ENCODE data around the gene FSCN2. TPM values are rescaled to one million over a fixed set of nuclear protein-coding genes. Genes with fewer than 3 reads are reported as not detected.

The FSCN2 gene
- total RNA-seq, 1 donor from 2014 or later: 5.6 TPM

- Histone ChIP-seq H3K36me3 (ENCODE audit: insufficient read depth, low read length) (no peaks in the 10 kb centered on the region), H3K9ac (ENCODE audit: low read length) (no peak overlapping the region), H3K27ac (ENCODE audit: low read depth, low read length) (no peak overlapping the region), H3K4me2 (ENCODE audit: low read length) (no peak overlapping the region), H3K79me2 (ENCODE audit: insufficient read depth, low read length) (no peaks in the 10 kb centered on the region), H2AFZ (ENCODE audit: low read depth, low read length) (no peak overlapping the region), H3K4me1 (ENCODE audit: insufficient read depth, low read length) (peaks cover 3% of the 10 kb centered on the region), H4K20me1 (ENCODE audit: insufficient read depth, low read length) (no peaks in the 10 kb centered on the region), H3K27me3 (ENCODE audit: insufficient read depth, low read length) (peaks cover 9% of the 10 kb centered on the region), H3K9me3 (ENCODE audit: insufficient read depth, low read depth, low read length) (no peaks in the 10 kb centered on the region), H3K4me3 (ENCODE audit: insufficient read depth, low read depth, low read length) (no peak overlapping the region)
- TF ChIP-seq EZH2 (IDR thresholded peaks at IDR 0.05; ENCODE audit: insufficient read depth, low read length) (no peak), CTCF (IDR thresholded peaks at IDR 0.05; ENCODE audit: insufficient read depth, low read depth, low read length) (no peak)
- H3K9me3 Mint-ChIP-seq (ENCODE audit: unreplicated experiment): no peaks in the 10 kb centered on the region
- H3K4me1 Mint-ChIP-seq (ENCODE audit: low read depth, unreplicated experiment): peaks cover 5% of the 10 kb centered on the region
- DNase-seq (ENCODE audit: low read depth): no peak
- H3K27ac Mint-ChIP-seq (ENCODE audit: unreplicated experiment): no peak overlapping the region
- no peak for FAIRE-seq
- H3K4me3 Mint-ChIP-seq (ENCODE audit: unreplicated experiment): peak overlapping the region; percentile 41
- no peaks in the 10 kb centered on the region for H3K36me3 Mint-ChIP-seq (ENCODE audit: low read depth, unreplicated experiment)
- peaks cover 38% of the 10 kb centered on the region for H3K27me3 Mint-ChIP-seq (ENCODE audit: low read depth, unreplicated experiment)
These were observed 38.9 kb upstream of the FSCN2 start for GRCh38 chr17:81489012-81489997.

GRCh38 chr17:81489998-81490992 lies 37.9 kb upstream of the FSCN2 start:
- Histone ChIP-seq H3K36me3 (ENCODE audit: insufficient read depth, low read length) (no peaks in the 10 kb centered on the region), H3K27ac (ENCODE audit: low read depth, low read length) (no peak overlapping the region), H2AFZ (ENCODE audit: low read depth, low read length) (no peak overlapping the region), H4K20me1 (ENCODE audit: insufficient read depth, low read length) (no peaks in the 10 kb centered on the region), H3K4me2 (ENCODE audit: low read length) (no peak overlapping the region), H3K4me1 (ENCODE audit: insufficient read depth, low read length) (peaks cover 3% of the 10 kb centered on the region), H3K4me3 (ENCODE audit: insufficient read depth, low read depth, low read length) (no peak overlapping the region), H3K79me2 (ENCODE audit: insufficient read depth, low read length) (no peaks in the 10 kb centered on the region), H3K9ac (ENCODE audit: low read length) (no peak overlapping the region), H3K27me3 (ENCODE audit: insufficient read depth, low read length) (peaks cover 16% of the 10 kb centered on the region), H3K9me3 (ENCODE audit: insufficient read depth, low read depth, low read length) (no peaks in the 10 kb centered on the region)
- FAIRE-seq (no peak), DNase-seq (ENCODE audit: low read depth) (no peak)
- TF ChIP-seq CTCF (IDR thresholded peaks at IDR 0.05; ENCODE audit: insufficient read depth, low read depth, low read length) (no peak), EZH2 (IDR thresholded peaks at IDR 0.05; ENCODE audit: insufficient read depth, low read length) (no peak)
- H3K27me3 Mint-ChIP-seq (ENCODE audit: low read depth, unreplicated experiment): peaks cover 47% of the 10 kb centered on the region
- no peaks in the 10 kb centered on the region for H3K9me3 Mint-ChIP-seq (ENCODE audit: unreplicated experiment)
- H3K4me3 Mint-ChIP-seq (ENCODE audit: unreplicated experiment): no peak overlapping the region
- no peaks in the 10 kb centered on the region for H3K36me3 Mint-ChIP-seq (ENCODE audit: low read depth, unreplicated experiment)
- peaks cover 5% of the 10 kb centered on the region for H3K4me1 Mint-ChIP-seq (ENCODE audit: low read depth, unreplicated experiment)
- peak overlapping the region; percentile 34 for H3K27ac Mint-ChIP-seq (ENCODE audit: unreplicated experiment)

Data from astrocyte (in vitro differentiated cells and primary cell).